Suprapubic skin (tissue), 4 donors: ENCODE results near the gene ZKSCAN4. TPM values are rescaled to one million over a fixed set of nuclear protein-coding genes. Genes with fewer than 3 reads are reported as not detected.

Experiments
- DNase-seq, 2 donors: peaks; one replicate each; pipeline ENCODE4 v3.0.0-alpha.2; 2019; ENCODE audit warnings: low spot score in 2 of 2
- H3K27ac ChIP-seq: fragments of 200-600 bp; sonication (generic); one replicate; pipeline ENCODE4 v1.5.1; 2019
- H3K27me3 ChIP-seq: fragments of 200-600 bp; sonication (generic); one replicate; pipeline ENCODE4 v1.5.1; 2019
- H3K36me3 ChIP-seq: fragments of 200-600 bp; sonication (generic); one replicate; pipeline ENCODE4 v1.5.1; 2019
- H3K4me1 ChIP-seq: fragments of 200-600 bp; sonication (generic); one replicate; pipeline ENCODE4 v1.5.1; 2019
- H3K4me3 ChIP-seq: fragments of 200-600 bp; sonication (generic); one replicate; pipeline ENCODE4 v1.5.1; 2019; ENCODE audit warnings: mild to moderate bottlenecking
- H3K9me3 ChIP-seq: fragments of 200-600 bp; sonication (generic); one replicate; pipeline ENCODE4 v1.5.1; 2019
- CTCF ChIP-seq, 2 donors: fragments of 200-600 bp in 1 of 2; fragments of 450-650 bp in 1 of 2; sonication (generic) in 1 of 2; IDR thresholded peaks; one replicate each; pipeline ENCODE4 v1.5.1; 2016 to 2019; ENCODE audit warnings: antibody characterized with exemption in 2 of 2, mild to moderate bottlenecking in 1 of 2, moderate library complexity in 1 of 2
- EP300 ChIP-seq: sonication (generic); formaldehyde crosslinking; IDR thresholded peaks from one replicate; pipeline ENCODE4 v1.6.1; 2017; ENCODE audit warnings: antibody characterized with exemption
- POLR2A ChIP-seq, 2 donors: fragments of 450-650 bp; IDR thresholded peaks; one replicate each; pipeline ENCODE4 v1.6.1; 2017; ENCODE audit warnings: antibody characterized with exemption in 2 of 2, mild to moderate bottlenecking in 2 of 2, moderate library complexity in 2 of 2
- POLR2AphosphoS5 ChIP-seq, 3 donors: sonication (generic); formaldehyde crosslinking; IDR thresholded peaks; one replicate each; pipeline ENCODE4 v1.6.1; 2017; ENCODE audit warnings: antibody characterized with exemption in 3 of 3
- WGBS: methylation state at CpG from one replicate; pipeline ENCODE4 v1.1.5; 2018; 5-methylcytosine and 5-hydroxymethylcytosine counted together
- total RNA-seq, 4 donors: library from RNA; depleted of rRNA; stranded (reverse); fragments of >200 nt; gene quantifications; one replicate each; pipeline ENCODE4 v1.1.0, GENCODE V29; 2016

The ZKSCAN4 gene
- total RNA-seq, 4 donors from 2014 or later: 1.2 to 5.0 (median 3.0) TPM

- TF ChIP-seq POLR2AphosphoS5 (IDR thresholded peaks at IDR 0.05): no peak
- WGBS: 55% methylated on average over 9 of the region's 9 CpGs
- Histone ChIP-seq H3K9me3 (no peaks in the 10 kb centered on the region), H3K27me3 (peaks cover 31% of the 10 kb centered on the region), H3K4me1 (peaks cover 22% of the 10 kb centered on the region), H3K4me3 (peak overlapping the region; percentile 84), H3K36me3 (peaks cover 16% of the 10 kb centered on the region), H3K27ac (peak overlapping the region; percentile 66)
- no peak for DNase-seq
Measured at GRCh38 chr6:28224131-28225055, 27.7 kb downstream of the ZKSCAN4 start.

GRCh38 chr6:28220257-28221133 lies 31.6 kb downstream of the ZKSCAN4 start:
- Histone ChIP-seq H3K9me3 (no peaks in the 10 kb centered on the region), H3K27me3 (peaks cover 41% of the 10 kb centered on the region), H3K27ac (no peak overlapping the region), H3K4me1 (peaks cover 23% of the 10 kb centered on the region), H3K36me3 (no peaks in the 10 kb centered on the region), H3K4me3 (no peak overlapping the region)
- TF ChIP-seq POLR2AphosphoS5 (IDR thresholded peaks at IDR 0.05) (no peak), POLR2A (IDR thresholded peaks at IDR 0.05) (no peak), EP300 (no peak), CTCF (IDR thresholded peaks at IDR 0.05) (no peak)
- WGBS: 29% methylated on average over 6 of the region's 6 CpGs
- no peak for DNase-seq

DNA sequence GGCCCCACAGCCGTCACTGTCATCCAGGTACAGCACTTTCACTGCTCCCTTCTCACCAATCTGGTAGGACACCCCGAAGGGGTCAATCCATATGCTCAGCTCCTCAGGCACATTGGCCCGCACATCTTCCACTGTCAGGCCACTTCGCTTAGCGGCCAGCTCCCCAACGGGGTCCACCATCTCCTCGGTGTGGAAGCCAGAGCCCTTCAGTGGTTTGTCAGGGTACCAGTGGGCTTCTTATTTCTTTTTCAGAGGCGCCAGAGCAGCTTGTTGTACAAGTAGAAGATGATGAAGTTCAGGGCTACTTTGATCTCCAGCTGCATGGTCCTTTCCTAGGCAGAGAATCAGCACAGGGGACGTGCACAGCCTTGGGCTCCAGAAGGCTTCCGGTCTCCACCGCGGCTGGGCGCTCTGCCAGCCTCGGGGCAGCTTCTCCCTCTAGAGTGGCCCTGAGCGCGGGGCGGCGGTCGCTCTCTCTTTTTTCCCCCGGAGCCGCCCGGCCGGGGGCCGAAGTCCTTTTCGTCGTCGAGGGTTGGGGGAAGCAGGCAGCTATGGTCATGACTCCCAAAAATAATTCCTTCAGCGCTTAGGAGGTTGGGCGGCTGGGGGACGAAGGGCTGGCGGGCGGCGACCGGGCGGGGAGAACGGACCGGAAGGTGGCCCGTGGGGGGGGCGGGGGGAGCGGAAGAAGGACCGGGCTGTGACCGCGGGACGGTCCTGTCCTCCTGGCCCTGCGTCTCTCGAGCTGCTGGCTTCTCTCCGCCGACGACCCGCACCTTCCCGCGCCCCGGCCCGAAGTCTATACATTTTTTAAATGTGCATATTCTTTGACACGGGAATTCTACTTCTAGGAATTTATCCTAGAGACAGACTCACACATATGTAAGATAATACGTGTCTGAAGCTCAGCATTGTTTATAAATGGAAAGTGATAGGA lies 33.5 kb downstream of the ZKSCAN4 start:
- Histone ChIP-seq H3K27me3 (peaks cover 59% of the 10 kb centered on the region), H3K27ac (no peak overlapping the region), H3K9me3 (no peaks in the 10 kb centered on the region), H3K4me1 (peaks cover 16% of the 10 kb centered on the region), H3K4me3 (peak overlapping the region; percentile 53), H3K36me3 (no peaks in the 10 kb centered on the region)
- TF ChIP-seq CTCF (IDR thresholded peaks at IDR 0.05): no peak
- no peak for TF ChIP-seq EP300
- TF ChIP-seq POLR2A (IDR thresholded peaks at IDR 0.05): no peak
- no peak for TF ChIP-seq POLR2AphosphoS5 (IDR thresholded peaks at IDR 0.05)
- peak; percentile 73 to 85 for DNase-seq
- 13% methylated on average over 54 of the region's 56 CpGs for WGBS

GRCh38 chr6:28217890-28218289 lies 34.2 kb downstream of the ZKSCAN4 start:
- H3K27ac ChIP-seq: no peak overlapping the region
- peaks cover 20% of the 10 kb centered on the region for H3K4me1 ChIP-seq
- no peak for TF ChIP-seq CTCF (IDR thresholded peaks at IDR 0.05)
- no peak for TF ChIP-seq EP300
- TF ChIP-seq POLR2AphosphoS5 (IDR thresholded peaks at IDR 0.05): no peak
- no peak for TF ChIP-seq POLR2A (IDR thresholded peaks at IDR 0.05)
- peaks cover 54% of the 10 kb centered on the region for H3K27me3 ChIP-seq
- no peaks in the 10 kb centered on the region for H3K9me3 ChIP-seq
- WGBS: 87% methylated on average over 9 of the region's 12 CpGs
- peak overlapping the region; percentile 53 for H3K4me3 ChIP-seq
- no peaks in the 10 kb centered on the region for H3K36me3 ChIP-seq
- DNase-seq: no peak

DNA sequence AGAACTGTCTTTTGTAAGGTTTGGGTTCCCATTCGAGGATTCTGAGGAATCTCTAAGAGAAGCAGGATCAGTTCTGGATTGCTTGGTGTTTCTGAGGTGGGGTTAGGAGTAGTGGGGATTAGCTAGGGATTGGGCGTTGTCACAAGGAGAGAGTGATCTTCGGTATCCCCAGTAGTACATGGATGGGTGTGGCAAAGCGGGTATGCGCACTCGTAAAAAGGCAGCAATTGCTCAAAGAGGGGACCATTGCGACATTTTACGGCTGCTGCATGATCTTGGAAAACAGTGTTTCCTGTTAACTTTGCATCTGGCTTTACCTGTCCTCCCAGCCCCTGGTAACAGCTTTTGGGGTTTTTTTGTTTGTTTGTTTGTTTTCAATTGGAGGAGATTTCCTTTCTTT lies 36.6 kb downstream of the ZKSCAN4 start:
- Histone ChIP-seq H3K4me1 (peaks cover 31% of the 10 kb centered on the region), H3K27me3 (peaks cover 59% of the 10 kb centered on the region), H3K27ac (no peak overlapping the region), H3K9me3 (no peaks in the 10 kb centered on the region), H3K4me3 (no peak overlapping the region), H3K36me3 (no peaks in the 10 kb centered on the region)
- TF ChIP-seq POLR2A (IDR thresholded peaks at IDR 0.05): no peak
- TF ChIP-seq POLR2AphosphoS5 (IDR thresholded peaks at IDR 0.05): no peak
- no peak for TF ChIP-seq CTCF (IDR thresholded peaks at IDR 0.05)
- no peak for TF ChIP-seq EP300
- 59% methylated on average over 8 of the region's 8 CpGs for WGBS
- no peak for DNase-seq
